Spleen (tissue), 11 donors: ENCODE measurements around the gene GLIPR1L2. TPM values are rescaled to one million over a fixed set of nuclear protein-coding genes. Genes with fewer than 3 reads are reported as not detected.

Source experiments
- DNase-seq: peaks from one replicate; pipeline ENCODE4 v3.0.0-alpha.2; 2020
- H3K27ac ChIP-seq, 8 donors: fragments of 200-600 bp; sonication (generic) in 7 of 8; 1 replicate in 4 of 8; 2 replicates in 4 of 8; pipeline versions ENCODE4 v1.5.0 to v1.8.0; 2016 to 2021; ENCODE audit warnings: inconsistent platforms in 4 of 8, mild to moderate bottlenecking in 4 of 8, moderate library complexity in 1 of 8
- H3K27me3 ChIP-seq, 7 donors: fragments of 200-600 bp; sonication (generic) in 6 of 7; replicated peaks in 1 of 7; 1 replicate in 4 of 7; 2 replicates in 3 of 7; pipeline versions ENCODE4 v1.5.0 to v1.8.0; 2016 to 2021; ENCODE audit warnings: inconsistent platforms in 3 of 7, mild to moderate bottlenecking in 1 of 7
- H3K36me3 ChIP-seq, 6 donors: fragments of 200-600 bp; sonication (generic) in 5 of 6; 1 replicate in 4 of 6; 2 replicates in 2 of 6; pipeline versions ENCODE4 v1.5.0 to v1.8.0; 2016 to 2021; ENCODE audit warnings: inconsistent platforms in 2 of 6
- H3K4me1 ChIP-seq, 6 donors: fragments of 200-600 bp; sonication (generic) in 5 of 6; 1 replicate in 3 of 6; 2 replicates in 3 of 6; pipeline versions ENCODE4 v1.5.0 to v1.8.0; 2016 to 2021; ENCODE audit warnings: inconsistent platforms in 3 of 6
- H3K4me3 ChIP-seq, 8 donors: fragments of 200-600 bp; sonication (generic) in 7 of 8; 1 replicate in 4 of 8; 2 replicates in 4 of 8; pipeline versions ENCODE4 v1.5.0 to v1.8.0; 2016 to 2021; ENCODE audit warnings: inconsistent platforms in 4 of 8, mild to moderate bottlenecking in 4 of 8, moderate library complexity in 2 of 8
- H3K9me3 ChIP-seq, 8 donors: fragments of 200-600 bp; sonication (generic) in 7 of 8; 1 replicate in 4 of 8; 2 replicates in 4 of 8; pipeline versions ENCODE4 v1.5.0 to v1.8.0; 2016 to 2021; ENCODE audit warnings: inconsistent platforms in 4 of 8
- POLR2A ChIP-seq, 3 donors: fragments of 450-650 bp; IDR thresholded peaks; one replicate each; pipeline ENCODE4 v1.5.1; 2017; ENCODE audit warnings: antibody characterized with exemption in 3 of 3, mild to moderate bottlenecking in 1 of 3
- POLR2AphosphoS5 ChIP-seq, 3 donors: sonication (generic); formaldehyde crosslinking; IDR thresholded peaks; one replicate each; pipeline ENCODE4 v1.5.1; 2017; ENCODE audit warnings: antibody characterized with exemption in 3 of 3
- WGBS, 5 donors: extraction: QIAGEN DNeasy Blood & Tissue Kit in 3 of 5; methylation state at CpG; one replicate each; pipeline versions ENCODE4 v1.1.5 to v1.1.7; 2013 to 2018; 5-methylcytosine and 5-hydroxymethylcytosine counted together
- intact Hi-C: fragments of 100-400 bp; cut with DNase I; formaldehyde crosslinking; loops from one replicate; pipeline ENCODE4 v1.15.0; 2023; ENCODE audit warnings: low total_unique reads
- polyA plus RNA-seq, 3 donors: library from polyadenylated mRNA; stranded (reverse); fragments of 200-250 nt; gene quantifications; one replicate each; pipeline ENCODE4 v1.2.1, GENCODE V29; 2013
- total RNA-seq, 7 donors: library from RNA; depleted of rRNA in 3 of 7; stranded (reverse); fragments of >200 nt in 3 of 7; fragmentation: NEBNext Ultra II Directional in 4 of 7; extraction: Animal tissue kit (Norgen Biotek cat#: 25700) in 4 of 7; gene quantifications; one replicate each; pipeline versions ENCODE4 v1.1.0 to v1.2.1, GENCODE V29; 2016 to 2021
- TF ChIP-seq, protein P1 (sequence below), 11 experiments: fragments of 200-600 bp in 7 of 11; fragments of 450-650 bp in 4 of 11; sonication (generic) in 4 of 11; IDR thresholded peaks in 8 of 11; conservative IDR thresholded peaks in 3 of 11; 1 replicate in 7 of 11; 2 replicates in 4 of 11; pipeline versions ENCODE4 v1.4.0 to v1.8.0; 2016 to 2021; ENCODE audit warnings: antibody characterized with exemption in 11 of 11, inconsistent platforms in 4 of 11, mild to moderate bottlenecking in 1 of 11
- donor health status: healthy with polysubstance abuse.
- donor health status: DM: no; HTN: no; CAD: no; lungs with moderate emphysema.
- donor health status: DM: no; HTN: no; CAD: no.
- donor health status: Bipolar disorder and iron deficiency.
- donor health status: healthy.
- donor health status: DM: no; HTN: no; CAD: no.
- donor health status: DM: yes; HTN: yes; CAD: no.

The GLIPR1L2 gene
- total and polyA plus RNA-seq, 10 donors: 0.07 to 3.2 (median 0.77) TPM; not detected in 1

DNA sequence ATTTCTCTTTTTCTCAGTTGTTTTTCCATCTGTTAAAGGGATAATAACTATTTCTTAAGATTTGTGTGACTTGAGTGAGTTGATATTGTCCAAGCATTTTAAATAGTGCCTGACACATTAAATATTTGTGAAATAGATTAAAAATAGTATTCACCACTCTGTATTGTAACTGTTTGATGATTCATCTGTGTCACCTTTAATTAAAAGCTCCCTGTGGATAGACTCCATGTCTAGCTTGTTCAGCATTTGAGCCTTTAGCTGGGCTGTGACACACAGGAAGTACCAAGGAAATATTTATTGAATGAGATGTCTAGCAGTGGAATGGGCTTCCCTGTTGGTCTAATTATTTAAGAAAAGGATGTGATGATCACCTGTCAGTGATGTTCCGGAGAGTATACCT lies 1.8 kb upstream of the GLIPR1L2 start:
- peak overlapping the region in 3 of 8 donors; percentile 43 to 75 (median 53) for H3K4me3 ChIP-seq
- intact Hi-C loops: no loop called here
- WGBS, 5 donors: 74 to 93% (median 90%) methylated on average over 1 of the region's 1 CpG
- no peaks in the 10 kb centered on the region for H3K36me3 ChIP-seq
- H3K27ac ChIP-seq: peak overlapping the region in 7 of 8 donors; percentile 73 to 96 (median 94)
- peaks cover 0 to 7% (median 2%) of the 10 kb centered on the region in 8 donors for H3K9me3 ChIP-seq
- no peak for DNase-seq
- no peaks in the 10 kb centered on the region for H3K27me3 ChIP-seq
- TF ChIP-seq, protein P1, sequence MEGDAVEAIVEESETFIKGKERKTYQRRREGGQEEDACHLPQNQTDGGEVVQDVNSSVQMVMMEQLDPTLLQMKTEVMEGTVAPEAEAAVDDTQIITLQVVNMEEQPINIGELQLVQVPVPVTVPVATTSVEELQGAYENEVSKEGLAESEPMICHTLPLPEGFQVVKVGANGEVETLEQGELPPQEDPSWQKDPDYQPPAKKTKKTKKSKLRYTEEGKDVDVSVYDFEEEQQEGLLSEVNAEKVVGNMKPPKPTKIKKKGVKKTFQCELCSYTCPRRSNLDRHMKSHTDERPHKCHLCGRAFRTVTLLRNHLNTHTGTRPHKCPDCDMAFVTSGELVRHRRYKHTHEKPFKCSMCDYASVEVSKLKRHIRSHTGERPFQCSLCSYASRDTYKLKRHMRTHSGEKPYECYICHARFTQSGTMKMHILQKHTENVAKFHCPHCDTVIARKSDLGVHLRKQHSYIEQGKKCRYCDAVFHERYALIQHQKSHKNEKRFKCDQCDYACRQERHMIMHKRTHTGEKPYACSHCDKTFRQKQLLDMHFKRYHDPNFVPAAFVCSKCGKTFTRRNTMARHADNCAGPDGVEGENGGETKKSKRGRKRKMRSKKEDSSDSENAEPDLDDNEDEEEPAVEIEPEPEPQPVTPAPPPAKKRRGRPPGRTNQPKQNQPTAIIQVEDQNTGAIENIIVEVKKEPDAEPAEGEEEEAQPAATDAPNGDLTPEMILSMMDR (IDR thresholded peaks at IDR 0.05 in 8 of 11, conservative IDR thresholded peaks at IDR 0.05 in 3 of 11): no peak
- TF ChIP-seq POLR2AphosphoS5 (IDR thresholded peaks at IDR 0.05) (no peak), POLR2A (IDR thresholded peaks at IDR 0.05) (no peak)
- peaks cover 21 to 36% (median 33%) of the 10 kb centered on the region in 6 donors for H3K4me1 ChIP-seq

DNA sequence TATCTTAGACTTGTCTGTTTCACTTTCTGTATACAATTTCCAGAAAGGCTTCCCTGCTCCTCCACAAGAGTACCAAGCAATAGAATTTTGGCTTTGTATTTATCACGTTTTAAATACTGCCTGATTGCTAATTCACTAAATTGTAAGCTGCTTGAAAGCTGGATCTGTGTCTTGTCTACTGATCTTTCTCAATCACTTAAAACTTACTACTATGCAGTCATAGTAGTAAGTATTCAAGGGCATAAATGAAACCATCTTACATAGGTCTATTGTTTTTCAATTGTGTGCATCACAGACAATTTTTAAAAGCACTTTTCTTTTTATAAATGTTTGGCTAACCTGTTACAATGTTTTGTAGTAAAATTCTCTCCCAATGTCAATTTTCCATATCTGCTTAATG lies 1.2 kb upstream of the GLIPR1L2 start:
- 17 to 33% (median 26%) methylated on average over 1 of the region's 1 CpG for WGBS, 5 donors
- H3K4me1 ChIP-seq: peaks cover 21 to 36% (median 33%) of the 10 kb centered on the region in 6 donors
- H3K4me3 ChIP-seq: peak overlapping the region in 5 of 8 donors; percentile 43 to 75 (median 53)
- TF ChIP-seq, protein P1 (IDR thresholded peaks at IDR 0.05 in 8 of 11, conservative IDR thresholded peaks at IDR 0.05 in 3 of 11): no peak
- peaks cover 0 to 7% (median 2%) of the 10 kb centered on the region in 8 donors for H3K9me3 ChIP-seq
- no peak for DNase-seq
- H3K27me3 ChIP-seq: no peaks in the 10 kb centered on the region
- H3K27ac ChIP-seq: peak overlapping the region; percentile 73 to 96 (median 93)
- H3K36me3 ChIP-seq: no peaks in the 10 kb centered on the region
- intact Hi-C loops: loop anchor here (5.0 kb wide), 1 partner anchor 118 kb away; no protein-coding TSS in a partner anchor

DNA sequence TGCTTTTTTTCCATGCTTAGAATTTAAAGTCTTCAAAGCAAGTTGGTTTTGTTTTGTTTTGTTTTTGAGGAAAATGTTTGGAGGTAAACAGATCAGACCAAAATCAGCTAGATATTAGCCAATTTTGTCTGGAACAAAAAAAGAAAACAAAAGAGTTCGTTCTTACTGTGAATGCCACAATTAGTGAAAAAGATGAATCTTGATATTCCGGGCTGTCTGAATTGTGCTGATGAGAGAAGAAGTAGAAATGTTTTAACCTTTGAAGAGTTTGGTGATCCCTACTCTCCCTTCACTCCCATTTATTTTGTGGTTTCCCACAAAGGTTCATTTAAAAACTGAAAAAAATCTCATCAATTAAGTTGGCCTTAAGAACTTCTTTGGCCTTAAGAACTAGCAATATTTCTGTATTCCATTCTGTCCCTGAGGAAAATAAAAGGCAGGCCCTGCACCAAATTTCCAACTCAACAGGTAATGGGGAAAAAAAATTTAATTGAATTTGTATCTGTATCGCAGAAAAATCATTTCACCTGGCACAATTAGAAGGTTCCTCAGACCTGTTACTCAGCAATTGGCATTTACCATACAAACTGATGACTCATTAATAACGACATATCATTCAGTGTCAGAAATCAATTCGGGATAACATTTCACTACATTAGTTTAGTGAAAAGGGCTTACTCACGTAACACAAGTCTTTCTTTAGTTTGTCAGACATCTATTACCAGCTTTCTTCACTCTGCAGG lies 562 bp upstream of the GLIPR1L2 start:
- DNase-seq: no peak
- no peaks in the 10 kb centered on the region for H3K36me3 ChIP-seq
- 27 to 45% (median 27%) methylated on average over 6 of the region's 6 CpGs for WGBS, 5 donors
- H3K4me3 ChIP-seq: peak overlapping the region; percentile 37 to 75 (median 46)
- peaks cover 21 to 36% (median 33%) of the 10 kb centered on the region in 6 donors for H3K4me1 ChIP-seq
- H3K9me3 ChIP-seq: peaks cover 0 to 7% (median 2%) of the 10 kb centered on the region in 8 donors
- intact Hi-C loops: loop anchor here (5.0 kb wide), 1 partner anchor 117 kb away; no protein-coding TSS in a partner anchor
- no peak for TF ChIP-seq POLR2A (IDR thresholded peaks at IDR 0.05)
- no peak for TF ChIP-seq POLR2AphosphoS5 (IDR thresholded peaks at IDR 0.05)
- TF ChIP-seq, protein P1 (IDR thresholded peaks at IDR 0.05 in 8 of 11, conservative IDR thresholded peaks at IDR 0.05 in 3 of 11): no peak
- peak overlapping the region; percentile 73 to 96 (median 93) for H3K27ac ChIP-seq
- no peaks in the 10 kb centered on the region for H3K27me3 ChIP-seq

DNA sequence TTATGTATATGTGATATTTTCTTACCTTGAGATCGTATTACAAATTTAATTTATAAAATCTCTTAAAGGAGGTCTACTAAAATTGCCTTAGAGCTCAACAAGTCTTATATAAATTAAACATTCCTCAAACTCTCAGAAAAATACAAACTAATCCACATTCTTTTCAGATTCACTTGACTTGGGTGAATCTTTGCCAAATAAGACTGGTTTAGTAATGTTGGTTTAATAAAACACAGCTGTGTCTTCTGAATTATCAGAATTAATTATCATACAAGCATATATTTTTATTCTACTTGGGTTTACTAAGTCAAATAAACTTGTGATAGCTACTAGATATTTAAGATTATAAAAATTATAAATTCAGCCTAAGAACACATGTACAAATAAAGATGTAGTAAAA lies 13.3 kb downstream of the GLIPR1L2 start:
- DNase-seq: no peak
- no peaks in the 10 kb centered on the region for H3K27me3 ChIP-seq
- no peak overlapping the region for H3K4me3 ChIP-seq
- TF ChIP-seq POLR2A (IDR thresholded peaks at IDR 0.05) (no peak), POLR2AphosphoS5 (IDR thresholded peaks at IDR 0.05) (no peak)
- TF ChIP-seq, protein P1 (IDR thresholded peaks at IDR 0.05 in 8 of 11, conservative IDR thresholded peaks at IDR 0.05 in 3 of 11): no peak
- 72 to 94% (median 91%) methylated on average over 1 of the region's 1 CpG for WGBS, 5 donors
- no peaks in the 10 kb centered on the region for H3K4me1 ChIP-seq
- no peaks in the 10 kb centered on the region for H3K36me3 ChIP-seq
- no peaks in the 10 kb centered on the region for H3K9me3 ChIP-seq
- intact Hi-C loops: no loop called here
- H3K27ac ChIP-seq: no peak overlapping the region
